Measurements from ENCODE around the gene TOR4A.

The TOR4A gene

DNA sequence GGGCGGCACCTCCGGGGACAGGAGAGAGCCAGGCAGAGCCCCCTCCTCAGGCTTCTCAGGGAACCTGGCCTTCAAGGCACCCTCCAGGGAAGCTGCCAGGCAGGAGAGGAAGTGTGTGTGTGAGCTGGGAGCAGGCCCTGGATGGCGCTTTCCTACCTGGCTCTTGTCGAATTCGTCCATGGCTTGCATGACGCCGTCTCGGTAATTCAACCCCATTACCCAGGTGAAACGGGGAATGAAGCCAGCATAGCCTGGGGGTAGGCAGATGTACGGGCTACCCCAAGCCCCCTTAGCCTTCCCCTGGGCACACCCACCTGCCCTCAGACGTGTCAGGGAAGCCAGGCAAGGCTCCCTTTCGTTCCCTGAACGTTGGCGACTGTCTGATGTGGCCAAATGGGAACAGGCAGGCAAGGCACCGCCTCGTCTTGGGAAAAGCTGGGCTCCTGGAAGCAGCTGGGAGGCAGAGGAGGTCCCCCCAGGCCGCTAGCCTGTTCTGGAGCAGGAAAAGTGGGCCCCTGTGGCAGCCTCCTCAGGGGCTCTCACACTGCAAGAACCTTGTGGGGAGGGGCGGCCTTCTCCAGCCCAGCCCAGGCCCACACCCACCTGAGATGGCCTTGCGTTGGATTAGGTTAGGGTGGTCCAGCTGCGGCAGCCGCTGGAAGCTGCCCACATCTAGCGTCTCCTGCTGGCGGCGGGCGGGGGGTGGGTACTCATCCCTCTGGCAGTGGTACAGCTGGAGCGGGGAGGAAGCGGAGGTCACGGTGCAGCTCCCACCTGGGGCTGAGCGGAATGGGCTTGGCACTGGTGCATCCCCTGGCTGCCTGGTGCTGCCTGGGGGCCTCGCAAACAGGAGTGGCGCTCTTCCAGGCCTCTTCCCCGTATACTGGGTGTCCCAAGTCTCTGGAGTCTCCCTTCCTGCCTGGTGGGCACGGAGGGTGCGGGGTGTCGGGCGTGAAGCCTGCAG lies 32.8 kb upstream of the TOR4A start:
- TF ChIP-seq, protein P1, sequence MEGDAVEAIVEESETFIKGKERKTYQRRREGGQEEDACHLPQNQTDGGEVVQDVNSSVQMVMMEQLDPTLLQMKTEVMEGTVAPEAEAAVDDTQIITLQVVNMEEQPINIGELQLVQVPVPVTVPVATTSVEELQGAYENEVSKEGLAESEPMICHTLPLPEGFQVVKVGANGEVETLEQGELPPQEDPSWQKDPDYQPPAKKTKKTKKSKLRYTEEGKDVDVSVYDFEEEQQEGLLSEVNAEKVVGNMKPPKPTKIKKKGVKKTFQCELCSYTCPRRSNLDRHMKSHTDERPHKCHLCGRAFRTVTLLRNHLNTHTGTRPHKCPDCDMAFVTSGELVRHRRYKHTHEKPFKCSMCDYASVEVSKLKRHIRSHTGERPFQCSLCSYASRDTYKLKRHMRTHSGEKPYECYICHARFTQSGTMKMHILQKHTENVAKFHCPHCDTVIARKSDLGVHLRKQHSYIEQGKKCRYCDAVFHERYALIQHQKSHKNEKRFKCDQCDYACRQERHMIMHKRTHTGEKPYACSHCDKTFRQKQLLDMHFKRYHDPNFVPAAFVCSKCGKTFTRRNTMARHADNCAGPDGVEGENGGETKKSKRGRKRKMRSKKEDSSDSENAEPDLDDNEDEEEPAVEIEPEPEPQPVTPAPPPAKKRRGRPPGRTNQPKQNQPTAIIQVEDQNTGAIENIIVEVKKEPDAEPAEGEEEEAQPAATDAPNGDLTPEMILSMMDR (IDR thresholded peaks at IDR 0.05; ENCODE audit: insufficient read depth, low read depth, low read length, missing control alignments), result peak; percentile 12
- DNase-seq (ENCODE audit: low read depth), result peak; percentile 54
- H3K4me3 ChIP-seq (ENCODE audit: low read length), result no peak overlapping the region

DNA sequence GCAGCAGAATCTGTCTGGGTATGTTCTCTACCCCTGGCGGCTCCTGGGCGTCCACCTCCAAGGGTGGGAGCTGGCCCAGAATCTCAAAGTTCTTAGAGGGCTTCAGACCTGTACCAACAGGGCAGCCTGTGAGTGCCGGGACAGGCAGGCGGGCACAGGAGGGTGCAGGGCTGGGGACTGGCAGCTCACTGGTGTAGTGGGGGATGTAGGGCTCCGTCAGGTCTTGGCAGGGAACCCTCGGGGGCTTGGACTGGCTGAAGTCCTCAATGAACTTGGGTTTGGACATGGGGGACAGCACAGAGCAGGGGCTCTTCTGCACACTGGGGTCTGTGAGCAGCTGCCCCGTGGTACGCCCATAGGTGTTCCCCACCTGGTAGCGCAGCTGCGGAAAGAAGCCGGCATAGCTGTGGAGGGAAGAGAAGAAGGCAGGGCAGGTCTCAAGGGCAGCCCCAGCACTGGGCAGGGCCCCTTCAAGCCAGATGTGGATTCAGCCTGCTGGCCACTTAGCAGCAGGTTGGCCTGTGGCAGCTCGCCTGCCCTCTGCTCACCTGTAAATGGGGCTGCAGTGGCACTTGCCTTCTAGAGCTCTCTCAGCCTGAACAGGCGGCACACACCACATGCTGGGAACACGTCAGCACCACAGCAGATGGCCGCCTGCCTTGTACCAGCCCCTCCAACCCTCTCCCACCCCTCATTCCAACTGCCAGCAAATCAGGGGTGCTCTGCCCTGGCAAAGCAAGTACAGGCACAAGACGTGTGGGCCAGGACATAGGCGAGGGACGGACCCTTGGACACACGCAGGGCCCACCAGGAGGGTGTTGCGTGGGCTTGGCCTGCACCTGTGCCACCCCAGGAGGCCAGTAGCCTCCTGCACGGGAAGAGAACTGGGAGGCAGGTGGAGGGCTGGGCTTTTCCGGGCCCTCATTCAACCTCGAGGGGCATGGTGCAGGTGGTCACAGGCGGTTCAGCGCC lies 31.8 kb upstream of the TOR4A start:
- DNase-seq (ENCODE audit: low read depth), result no peak
- TF ChIP-seq, protein P1 (IDR thresholded peaks at IDR 0.05; ENCODE audit: insufficient read depth, low read depth, low read length, missing control alignments), result no peak

DNA sequence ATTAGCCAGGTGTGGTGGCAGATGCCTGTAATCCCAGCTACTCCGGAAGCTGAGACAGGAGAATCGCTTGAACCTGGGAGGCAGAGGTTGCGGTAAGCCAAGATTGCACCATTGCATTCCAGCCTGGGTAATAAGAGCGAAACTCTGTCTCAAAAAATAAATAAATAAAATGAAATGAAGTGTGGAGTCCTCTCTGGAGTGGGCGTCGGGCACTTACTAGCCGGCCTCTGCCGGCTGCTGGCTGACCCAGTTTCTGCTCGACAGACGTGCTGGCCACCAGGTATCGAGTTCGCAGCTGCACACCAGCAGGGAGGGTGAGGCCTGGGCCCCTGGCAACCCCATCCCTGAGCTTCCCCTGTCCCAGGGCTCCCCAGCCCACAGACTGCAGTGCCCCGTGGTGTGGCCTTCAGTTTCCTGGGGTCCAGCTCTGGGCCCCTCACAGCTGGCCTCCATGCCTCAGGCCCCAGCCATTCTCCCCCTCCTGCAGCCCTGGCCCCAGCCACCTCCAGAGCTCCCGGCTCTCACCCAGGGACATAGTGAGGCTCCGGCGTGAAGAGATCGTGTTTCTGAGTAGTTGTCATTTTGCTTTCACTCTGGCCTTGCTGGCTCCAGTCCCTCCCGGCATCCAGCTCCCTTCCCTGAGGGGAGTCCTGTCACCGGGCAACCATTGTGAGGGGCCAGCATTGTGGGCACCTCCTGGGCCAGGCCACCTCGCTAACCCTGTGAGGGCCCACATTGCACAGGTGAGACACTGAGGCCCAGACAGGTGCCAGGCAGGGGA lies 30.2 kb upstream of the TOR4A start:
- no peak for DNase-seq (ENCODE audit: low read depth)
- TF ChIP-seq, protein P1 (IDR thresholded peaks at IDR 0.05; ENCODE audit: insufficient read depth, low read depth, low read length, missing control alignments), result no peak

More for the DNA sequence above, 31.8 kb upstream of the TOR4A start:
- no peak overlapping the region for H3K4me3 ChIP-seq (ENCODE audit: low read length)

DNA sequence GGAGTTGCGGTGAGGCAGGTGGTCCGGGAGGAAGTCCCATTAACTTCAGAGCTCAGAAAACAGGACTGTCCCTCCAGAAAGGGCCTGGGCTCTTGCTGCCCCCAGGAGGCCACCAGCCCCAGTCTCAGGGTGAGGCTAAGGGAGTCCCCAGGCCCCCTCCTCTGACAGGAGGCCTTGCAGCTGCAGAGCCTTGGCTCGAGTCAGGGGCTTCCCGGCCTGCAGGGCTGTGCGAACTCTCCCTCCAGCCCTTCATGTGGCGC lies 29.7 kb upstream of the TOR4A start:
- H3K4me3 ChIP-seq (ENCODE audit: low read length), result no peak overlapping the region
- no peak for DNase-seq (ENCODE audit: low read depth)
- TF ChIP-seq, protein P1 (IDR thresholded peaks at IDR 0.05; ENCODE audit: insufficient read depth, low read depth, low read length, missing control alignments), result no peak

More for the DNA sequence above, 30.2 kb upstream of the TOR4A start:
- no peak overlapping the region for H3K4me3 ChIP-seq (ENCODE audit: low read length)

DNA sequence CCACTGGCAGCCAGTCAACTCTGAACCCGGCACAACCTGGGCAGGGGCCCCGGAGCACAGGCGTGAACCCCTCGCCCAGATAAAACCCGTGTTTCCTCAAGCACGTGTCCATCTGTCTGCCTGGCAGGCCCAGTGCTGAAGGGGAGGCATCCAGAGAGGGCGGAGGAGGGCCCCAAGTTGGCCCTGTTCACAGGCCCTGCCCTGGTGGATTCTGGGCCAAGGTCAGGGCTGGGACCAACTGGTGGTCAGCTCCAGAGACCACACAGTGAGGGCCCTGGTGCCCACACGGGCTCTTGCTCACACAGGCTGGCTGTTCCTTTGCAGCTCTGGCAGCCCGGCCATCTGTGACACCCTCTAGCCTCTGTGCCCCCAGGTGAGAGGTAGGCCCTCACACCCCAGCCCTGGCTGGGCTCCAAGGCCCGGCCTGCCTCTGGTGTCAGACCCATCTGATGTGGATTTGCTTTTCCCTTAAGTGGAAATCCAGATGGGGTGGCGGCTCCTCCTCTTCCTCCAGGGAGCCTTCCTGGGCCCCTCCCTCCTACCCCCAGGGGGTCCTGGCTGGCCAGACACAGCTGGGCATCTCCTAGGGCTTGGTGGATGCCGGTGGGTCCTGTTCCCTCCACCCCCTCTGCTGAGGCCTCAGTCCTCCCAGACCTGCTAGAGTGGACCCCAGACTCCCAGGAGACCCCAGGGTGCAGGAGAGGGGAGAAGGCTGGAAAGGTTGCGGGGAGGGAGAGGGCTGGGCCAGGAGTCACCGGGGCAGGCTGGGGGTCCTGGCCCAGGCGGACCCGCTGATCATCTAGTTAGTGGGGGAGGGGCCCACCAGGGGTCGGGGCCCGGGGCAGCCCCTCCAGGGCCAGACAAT lies 27.0 kb upstream of the TOR4A start:
- no peak overlapping the region for H3K4me3 ChIP-seq (ENCODE audit: low read length)
- TF ChIP-seq, protein P1 (IDR thresholded peaks at IDR 0.05; ENCODE audit: insufficient read depth, low read depth, low read length, missing control alignments), result no peak
- no peak for DNase-seq (ENCODE audit: low read depth)

DNA sequence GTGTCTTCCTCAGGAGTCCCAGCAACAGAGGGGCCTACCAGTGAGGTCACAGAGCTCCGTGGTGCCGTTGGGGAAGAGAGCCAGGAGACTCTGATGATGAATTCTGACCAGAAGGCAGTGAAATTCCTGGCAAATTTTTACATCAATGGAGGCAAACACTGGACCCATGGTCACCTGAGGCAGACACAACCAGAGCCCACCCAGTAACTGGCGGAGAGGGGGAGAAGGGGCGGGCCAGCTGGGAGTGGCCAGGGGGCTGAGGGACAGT lies 26.4 kb upstream of the TOR4A start, which contains the start of gene STPG3:
TSS of gene STPG3 (plus strand) at position 93 of the 268 bp plus-strand sequence. CDS start at position 94, 1 bp downstream.
- TF ChIP-seq, protein P1 (IDR thresholded peaks at IDR 0.05; ENCODE audit: insufficient read depth, low read depth, low read length, missing control alignments), result no peak
- no peak for DNase-seq (ENCODE audit: low read depth)
- H3K4me3 ChIP-seq (ENCODE audit: low read length), result no peak within 1 kb of the TSS
